Vagina (tissue), 2 donors: ENCODE measurements around the gene EDEM1.

Source experiments
- POLR2A ChIP-seq, 2 donors: fragments of 450-650 bp; IDR thresholded peaks; one replicate each; pipeline ENCODE4 v1.6.1; 2017; ENCODE audit warnings: antibody characterized with exemption in 2 of 2, mild to moderate bottlenecking in 2 of 2, moderate library complexity in 2 of 2
- TF ChIP-seq, protein P1 (sequence below), 3 experiments: fragments of 450-650 bp in 2 of 3; fragments of 200-600 bp in 1 of 3; sonication (generic) in 1 of 3; IDR thresholded peaks; one replicate each; pipeline ENCODE4 v1.5.1; 2017 to 2019; ENCODE audit warnings: antibody characterized with exemption in 3 of 3, mild to moderate bottlenecking in 2 of 3, moderate library complexity in 2 of 3

DNA sequence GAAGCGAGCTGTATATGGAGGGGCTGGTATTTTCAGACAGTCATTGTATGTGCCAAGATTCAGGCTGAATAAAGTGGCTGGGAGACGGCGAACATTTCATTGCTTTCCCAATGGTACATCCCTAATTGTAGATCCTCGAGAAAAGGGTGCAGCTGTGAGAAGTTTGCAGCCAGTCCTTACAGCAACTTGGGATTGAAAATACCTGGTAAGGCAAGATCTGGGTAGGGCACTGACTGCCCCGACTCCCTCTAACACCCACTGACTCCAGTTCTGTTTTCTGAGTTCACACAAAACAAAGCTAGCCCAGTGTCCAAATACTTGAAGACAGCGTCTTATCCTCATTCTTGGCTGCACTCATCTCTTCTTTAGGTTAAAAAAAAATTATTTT lies 63.7 kb downstream of the EDEM1 start:
- TF ChIP-seq, protein P1, sequence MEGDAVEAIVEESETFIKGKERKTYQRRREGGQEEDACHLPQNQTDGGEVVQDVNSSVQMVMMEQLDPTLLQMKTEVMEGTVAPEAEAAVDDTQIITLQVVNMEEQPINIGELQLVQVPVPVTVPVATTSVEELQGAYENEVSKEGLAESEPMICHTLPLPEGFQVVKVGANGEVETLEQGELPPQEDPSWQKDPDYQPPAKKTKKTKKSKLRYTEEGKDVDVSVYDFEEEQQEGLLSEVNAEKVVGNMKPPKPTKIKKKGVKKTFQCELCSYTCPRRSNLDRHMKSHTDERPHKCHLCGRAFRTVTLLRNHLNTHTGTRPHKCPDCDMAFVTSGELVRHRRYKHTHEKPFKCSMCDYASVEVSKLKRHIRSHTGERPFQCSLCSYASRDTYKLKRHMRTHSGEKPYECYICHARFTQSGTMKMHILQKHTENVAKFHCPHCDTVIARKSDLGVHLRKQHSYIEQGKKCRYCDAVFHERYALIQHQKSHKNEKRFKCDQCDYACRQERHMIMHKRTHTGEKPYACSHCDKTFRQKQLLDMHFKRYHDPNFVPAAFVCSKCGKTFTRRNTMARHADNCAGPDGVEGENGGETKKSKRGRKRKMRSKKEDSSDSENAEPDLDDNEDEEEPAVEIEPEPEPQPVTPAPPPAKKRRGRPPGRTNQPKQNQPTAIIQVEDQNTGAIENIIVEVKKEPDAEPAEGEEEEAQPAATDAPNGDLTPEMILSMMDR (IDR thresholded peaks at IDR 0.05): no peak
- TF ChIP-seq POLR2A (IDR thresholded peaks at IDR 0.05): no peak
